K562 treated with DMSO at 1 percent for 4 hours (cell line): ENCODE data around the gene DNASE1L1. TPM values are rescaled to one million over a fixed set of nuclear protein-coding genes. Genes with fewer than 3 reads are reported as not detected.

ENCODE experiments used
- total RNA-seq: library from RNA; unstranded; fragments of 300-600 nt; gene quantifications from 2 replicates; pipeline ENCODE4 v1.2.3, GENCODE V29; 2022; ENCODE audit not compliant: insufficient read depth

The DNASE1L1 gene, protein sequence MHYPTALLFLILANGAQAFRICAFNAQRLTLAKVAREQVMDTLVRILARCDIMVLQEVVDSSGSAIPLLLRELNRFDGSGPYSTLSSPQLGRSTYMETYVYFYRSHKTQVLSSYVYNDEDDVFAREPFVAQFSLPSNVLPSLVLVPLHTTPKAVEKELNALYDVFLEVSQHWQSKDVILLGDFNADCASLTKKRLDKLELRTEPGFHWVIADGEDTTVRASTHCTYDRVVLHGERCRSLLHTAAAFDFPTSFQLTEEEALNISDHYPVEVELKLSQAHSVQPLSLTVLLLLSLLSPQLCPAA
- total RNA-seq, result 18.1 and 21.6 TPM in 2 replicates

DNA sequence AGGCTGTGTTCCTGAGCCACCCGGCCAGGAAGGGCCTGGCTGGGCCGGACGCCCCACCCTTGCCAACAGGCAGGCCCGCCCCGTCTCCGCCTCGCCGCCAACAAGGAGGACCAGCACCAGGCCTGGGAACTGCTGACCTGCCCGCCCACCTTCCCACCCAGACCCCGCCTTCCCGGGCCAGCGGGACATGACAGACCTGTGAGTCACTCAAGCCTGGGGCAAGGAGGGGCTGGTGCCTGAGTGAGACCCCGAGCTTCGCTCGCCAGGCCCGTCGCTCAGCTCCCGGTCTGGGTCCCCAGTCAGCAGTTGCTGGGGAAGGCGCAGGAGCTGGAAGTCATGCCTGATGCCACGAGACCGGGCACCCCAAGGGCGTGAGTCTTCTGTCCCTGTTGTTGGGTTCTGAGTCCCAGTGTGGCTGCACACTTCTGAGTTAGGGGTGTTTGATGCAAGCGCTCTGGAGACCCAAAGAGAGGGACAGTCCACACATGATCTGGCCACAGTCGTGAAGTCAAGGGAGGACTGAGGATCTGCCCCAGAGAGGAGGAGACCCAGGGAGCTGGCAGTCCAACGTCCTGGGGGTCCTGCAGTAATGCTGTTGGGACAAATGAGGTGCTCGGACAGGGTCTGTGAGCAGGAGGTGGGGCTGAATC lies at the start of gene DNASE1L1:
TSS of gene DNASE1L1 (minus strand) at position 33 of the 650 bp plus-strand sequence. CDS start 3,686 bp downstream, outside the sequence.

DNA sequence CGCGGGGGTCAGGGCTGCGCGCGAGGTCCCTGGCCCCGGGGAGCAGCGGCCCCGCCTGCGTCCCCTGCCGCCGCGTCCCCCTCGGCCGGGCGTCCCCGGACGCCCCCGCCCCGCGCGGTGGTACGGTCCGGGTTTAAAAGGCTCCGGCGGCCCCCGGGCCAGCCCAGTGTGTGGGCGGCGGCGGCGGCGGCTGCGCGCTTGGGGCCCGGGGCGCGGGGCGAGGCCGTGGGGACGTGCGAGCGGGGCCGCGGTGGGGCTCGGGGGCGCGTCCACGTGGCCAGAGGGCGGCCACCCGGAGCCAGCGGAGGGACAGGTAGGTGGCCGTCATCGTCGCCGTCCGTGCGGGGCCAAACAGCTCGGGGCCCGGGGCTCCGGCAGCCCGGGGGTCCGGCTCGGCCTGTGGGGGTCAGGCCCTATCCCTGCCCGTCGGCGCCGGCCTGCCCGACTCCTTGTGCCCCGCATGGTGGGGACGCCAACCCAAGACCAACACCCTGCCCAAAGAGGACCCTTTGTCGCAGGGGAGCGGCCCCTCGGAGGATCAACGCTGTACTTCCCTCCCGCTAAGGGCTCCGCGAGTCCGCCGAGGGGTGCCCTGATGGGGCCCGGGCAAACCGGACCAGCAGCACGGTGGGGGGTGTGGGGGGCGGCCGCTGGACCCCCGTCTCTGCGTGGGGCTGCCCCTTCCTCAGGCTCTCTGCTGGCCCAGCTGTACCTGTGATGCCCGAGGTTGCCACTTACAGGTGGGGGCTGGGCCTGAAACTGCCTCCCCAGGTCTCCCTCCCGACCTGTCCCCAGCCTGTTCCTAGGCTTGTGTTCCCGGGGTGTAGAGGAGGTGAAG lies 49.3 kb upstream of the DNASE1L1 start, which contains the start of gene PLXNA3:
TSS of gene PLXNA3 (plus strand) at position 166 of the 838 bp plus-strand sequence. CDS start 1,903 bp downstream, outside the sequence.

DNA sequence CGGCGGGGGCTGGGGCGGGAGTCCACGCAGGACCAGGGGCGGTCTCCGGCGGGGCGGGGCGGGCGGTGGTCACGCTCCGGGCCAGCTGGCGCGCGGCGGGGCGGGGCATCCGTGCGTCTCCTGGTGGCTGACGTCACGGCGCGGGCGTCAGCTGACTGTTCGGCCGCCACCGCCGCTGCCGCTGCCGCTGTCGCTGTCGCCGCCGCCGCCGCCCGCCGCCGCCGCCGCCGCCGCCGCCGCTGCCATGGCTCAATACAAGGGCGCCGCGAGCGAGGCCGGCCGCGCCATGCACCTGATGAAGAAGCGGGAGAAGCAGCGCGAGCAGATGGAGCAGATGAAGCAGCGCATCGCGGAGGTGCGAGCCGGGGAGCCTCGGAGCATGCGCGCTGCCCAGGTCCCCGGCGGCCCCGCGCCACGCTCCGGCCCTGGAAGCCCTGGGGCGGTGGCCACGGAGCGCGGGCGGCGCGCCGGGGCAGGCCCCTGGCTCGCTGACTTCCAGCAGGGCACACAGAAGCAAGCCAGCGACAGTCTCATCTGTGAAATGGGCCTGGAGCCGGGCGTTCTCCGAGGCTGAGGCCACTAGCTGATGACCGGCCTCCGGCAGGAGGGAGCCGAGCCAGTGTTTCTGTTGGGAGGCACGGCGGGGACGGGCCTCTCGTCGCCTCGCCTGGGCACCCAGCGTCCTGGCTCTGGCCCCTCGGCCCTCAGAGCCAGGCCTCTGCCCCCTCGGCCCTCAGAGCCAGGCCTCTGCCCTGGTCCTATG lies 35.1 kb upstream of the DNASE1L1 start, which contains the start of gene FAM50A:
TSS of gene FAM50A (plus strand) at position 150 of the 763 bp plus-strand sequence. CDS start at position 245, 95 bp downstream.

DNA sequence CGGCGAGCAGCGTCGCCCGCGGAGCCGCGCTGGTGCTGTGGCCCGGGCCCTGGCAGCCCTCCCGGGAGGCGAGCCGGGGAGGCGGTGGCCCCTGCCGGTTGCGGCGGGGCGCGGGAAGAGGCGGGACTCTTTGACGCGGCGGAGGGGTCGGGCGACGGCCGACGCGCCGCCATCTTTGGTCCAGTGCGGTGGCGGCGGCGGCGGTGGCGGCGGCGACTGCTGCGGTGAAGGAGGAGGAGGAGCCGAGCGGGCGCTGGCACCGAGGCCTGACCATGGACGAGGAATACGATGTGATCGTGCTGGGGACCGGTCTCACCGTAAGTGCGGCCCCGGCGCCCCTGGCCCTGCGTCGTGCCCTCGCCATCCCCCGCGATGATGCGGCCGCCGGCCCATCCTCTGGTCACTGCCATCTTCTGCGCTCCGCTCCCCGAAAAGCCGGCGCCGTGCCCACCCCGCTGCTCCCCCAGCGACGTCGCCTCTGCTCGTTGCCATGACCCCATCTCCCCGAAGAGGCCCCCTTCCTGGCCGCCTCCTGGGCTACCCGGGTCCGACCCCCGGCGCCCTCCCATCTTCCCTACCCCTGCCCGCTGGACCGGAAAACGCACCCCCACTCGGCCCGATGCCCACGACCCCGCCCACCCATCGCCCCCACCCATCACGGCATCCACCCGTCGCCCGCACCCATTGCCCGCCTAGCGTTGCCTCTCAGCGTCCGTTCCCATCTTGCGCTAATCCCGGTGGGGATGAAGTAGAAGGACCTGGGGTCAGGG lies 28.1 kb upstream of the DNASE1L1 start, which contains the start of gene GDI1:
TSS of gene GDI1 (plus strand) at position 172 of the 770 bp plus-strand sequence. CDS start at position 273, 101 bp downstream.

DNA sequence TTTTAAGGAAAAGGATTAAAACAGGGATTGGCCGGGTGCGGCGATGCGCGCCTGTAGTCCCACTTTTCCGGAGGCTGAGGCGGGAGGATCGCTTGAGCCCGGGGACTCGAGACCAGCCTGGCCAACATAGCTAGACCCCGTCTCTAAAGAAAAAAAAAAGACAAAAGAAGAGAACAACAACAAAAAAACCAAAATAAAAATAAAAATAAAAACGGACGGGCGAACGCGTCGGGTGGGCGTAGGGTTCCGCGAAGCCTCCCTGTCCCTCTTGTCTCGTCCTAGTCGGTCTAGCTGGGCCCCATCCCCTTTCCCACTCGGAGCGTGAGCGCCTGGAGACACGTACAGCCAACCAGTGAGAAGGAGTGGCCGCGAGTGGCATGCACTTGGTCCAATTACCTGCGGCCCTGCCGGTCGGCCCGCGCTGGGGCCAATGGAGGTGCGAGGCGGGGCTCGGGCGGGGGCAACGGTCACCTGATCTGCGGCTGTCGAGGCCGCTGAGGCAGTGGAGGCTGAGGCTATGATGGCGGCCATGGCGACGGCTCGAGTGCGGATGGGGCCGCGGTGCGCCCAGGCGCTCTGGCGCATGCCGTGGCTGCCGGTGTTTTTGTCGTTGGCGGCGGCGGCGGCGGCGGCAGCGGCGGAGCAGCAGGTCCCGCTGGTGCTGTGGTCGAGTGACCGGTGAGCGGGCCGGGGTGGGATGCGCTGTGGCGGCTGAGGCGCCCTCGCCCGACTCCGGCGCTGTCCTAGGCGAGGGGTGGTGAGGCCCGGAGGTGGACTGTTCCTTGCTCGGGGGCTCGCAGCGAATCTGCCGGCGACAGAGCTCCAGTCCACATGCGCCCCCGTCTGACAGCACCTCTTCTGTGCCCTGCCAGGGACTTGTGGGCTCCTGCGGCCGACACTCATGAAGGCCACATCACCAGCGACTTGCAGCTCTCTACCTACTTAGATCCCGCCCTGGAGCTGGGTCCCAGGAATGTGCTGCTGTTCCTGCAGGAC lies 19.4 kb upstream of the DNASE1L1 start, which contains the start of gene ATP6AP1:
TSS of gene ATP6AP1 (plus strand) at position 502 of the 996 bp plus-strand sequence. CDS start at position 518, 16 bp downstream.

DNA sequence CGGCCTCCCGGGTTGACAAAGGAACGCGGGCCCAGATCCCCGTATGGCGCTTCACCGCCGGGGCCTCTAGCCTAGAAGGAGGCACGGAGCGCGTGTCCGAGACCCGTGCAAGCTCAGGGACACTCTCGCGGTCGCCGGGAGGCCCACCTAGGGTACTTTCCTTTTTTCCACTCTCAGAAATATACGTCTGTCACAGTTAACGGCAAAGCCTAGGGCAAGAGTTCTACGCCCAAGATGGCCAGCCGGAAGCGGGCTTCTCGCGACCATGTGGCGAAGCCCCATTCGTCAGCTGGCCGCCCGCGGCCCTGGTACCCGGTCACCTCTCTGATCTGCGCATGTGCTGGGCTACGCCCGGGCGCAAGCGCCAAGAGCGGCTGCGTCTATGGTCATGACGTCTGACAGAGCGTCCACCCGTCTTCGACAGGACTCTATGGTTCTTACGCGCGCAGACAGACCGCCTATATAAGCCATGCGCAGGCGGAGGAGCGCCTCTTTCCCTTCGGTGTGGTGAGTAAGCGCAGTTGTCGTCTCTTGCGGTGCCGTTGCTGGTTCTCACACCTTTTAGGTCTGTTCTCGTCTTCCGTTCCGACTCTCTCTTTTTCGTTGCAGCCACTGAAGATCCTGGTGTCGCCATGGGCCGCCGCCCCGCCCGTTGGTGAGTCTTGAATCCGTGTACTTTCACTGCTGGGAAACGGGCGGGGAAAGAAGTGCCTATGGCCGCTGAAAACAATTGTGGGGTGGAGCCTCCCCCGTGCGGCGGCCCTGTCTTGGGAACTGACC lies 11.0 kb downstream of the DNASE1L1 start, which contains the start of gene RPL10:
TSS of gene RPL10 (plus strand) at position 490 of the 780 bp plus-strand sequence. CDS start at position 633, 143 bp downstream.

DNA sequence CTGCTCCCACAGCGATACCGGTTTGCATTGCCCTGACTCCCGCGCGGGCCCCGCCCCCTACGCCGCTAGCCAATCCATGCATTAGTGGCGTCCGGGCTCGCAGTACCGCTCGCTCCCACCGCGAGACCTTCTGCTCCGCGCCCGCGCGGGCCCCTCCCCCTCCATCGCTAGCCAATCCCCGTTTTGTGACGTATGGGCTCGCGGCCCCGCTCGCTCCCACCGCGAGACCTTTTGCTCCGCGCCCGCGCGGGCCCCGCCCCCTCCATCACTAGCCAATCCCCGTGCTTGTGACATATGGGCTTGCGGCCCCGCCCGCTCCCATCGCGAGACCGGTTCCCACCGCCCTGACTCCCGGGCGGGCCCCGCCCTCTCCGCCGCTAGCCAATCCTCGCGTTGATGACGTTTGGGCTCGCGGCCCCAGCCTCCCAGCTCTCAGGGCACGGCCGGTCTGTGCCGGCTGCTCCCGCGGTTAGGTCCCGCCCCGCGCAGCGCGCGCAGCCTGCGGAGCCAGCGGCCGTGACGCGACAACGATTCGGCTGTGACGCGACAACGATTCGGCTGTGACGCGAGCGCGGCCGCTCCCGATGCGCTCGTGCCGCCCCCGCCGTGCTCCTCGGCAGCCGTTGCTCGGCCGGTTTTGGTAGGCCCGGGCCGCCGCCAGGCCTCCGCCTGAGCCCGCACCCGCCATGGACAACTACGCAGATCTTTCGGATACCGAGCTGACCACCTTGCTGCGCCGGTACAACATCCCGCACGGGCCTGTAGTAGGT lies 30.1 kb downstream of the DNASE1L1 start, which contains the start of gene EMD:
TSS of gene EMD (plus strand) at position 497 of the 770 bp plus-strand sequence. CDS start at position 687, 190 bp downstream.

DNA sequence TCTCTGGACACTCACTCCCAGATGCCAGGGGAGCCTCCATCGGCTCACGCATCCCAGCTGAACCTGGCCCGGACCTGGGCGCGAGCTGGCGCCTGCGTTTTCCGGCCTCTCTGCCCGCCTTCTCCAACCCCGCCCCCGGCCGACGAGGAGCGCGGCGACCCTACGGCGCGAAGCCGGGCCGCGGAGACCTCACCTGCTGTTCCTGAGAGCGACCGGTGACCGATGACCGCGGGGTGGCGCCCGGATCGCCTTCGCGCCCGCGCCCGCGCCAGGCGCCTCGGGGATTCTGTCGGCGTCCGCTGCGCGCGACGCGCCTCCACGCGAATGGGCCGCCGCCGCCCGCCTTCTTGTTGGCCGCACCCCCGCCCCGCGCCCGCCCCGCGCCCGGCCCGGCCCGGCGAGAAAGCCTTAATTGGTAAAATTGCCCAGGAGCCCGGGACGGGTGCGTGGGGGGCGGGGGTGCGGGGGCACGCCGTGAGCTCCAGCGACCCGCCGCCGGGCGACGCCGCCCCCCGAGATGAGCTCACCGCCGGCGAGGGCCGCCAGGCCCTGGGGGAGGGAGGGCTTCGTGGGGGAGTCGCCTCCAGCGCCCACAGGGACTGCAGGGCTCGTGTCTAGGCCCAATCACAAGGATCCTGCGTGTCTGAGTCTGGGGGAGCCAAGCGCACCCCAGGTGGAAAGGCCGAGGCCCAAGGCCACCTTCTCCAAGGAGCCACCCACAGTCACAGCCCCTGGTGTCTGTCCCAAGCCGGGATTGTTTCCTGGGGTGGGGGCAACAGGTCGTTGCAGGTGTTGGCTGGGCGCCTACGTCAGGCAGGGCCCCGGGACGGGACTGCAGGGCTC lies 34.5 kb downstream of the DNASE1L1 start, which contains the start of gene FLNA:
TSS of gene FLNA (minus strand) at position 322 of the 843 bp plus-strand sequence. CDS start 3,389 bp downstream, outside the sequence.

Other genes with a start within 250 kb of the DNASE1L1 start
- gene OPN1MW, start 226.7 kb downstream of the DNASE1L1 start, total RNA-seq, result not detected in 2 replicates
- gene OPN1MW2, start 189.5 kb downstream of the DNASE1L1 start, total RNA-seq, result not detected in 2 replicates
- gene OPN1MW3, start 151.7 kb downstream of the DNASE1L1 start, total RNA-seq, result not detected in 2 replicates
- gene TEX28, start 114.1 kb downstream of the DNASE1L1 start, total RNA-seq, result not detected in 2 replicates
- gene TKTL1, start 113.5 kb downstream of the DNASE1L1 start, total RNA-seq, result 1.2 and 2.2 TPM in 2 replicates
- gene FLNA, start 34.6 kb downstream of the DNASE1L1 start, total RNA-seq, result 626 and 661 TPM in 2 replicates
- 102 and 119 TPM in 2 replicates for gene EMD, start 30.0 kb downstream of the DNASE1L1 start, total RNA-seq
- gene RPL10, start 10.9 kb downstream of the DNASE1L1 start, total RNA-seq, result 14,280 and 14,407 TPM in 2 replicates
- 35.2 and 47.4 TPM in 2 replicates for gene TAFAZZIN, start 2.3 kb upstream of the DNASE1L1 start, total RNA-seq
- gene ATP6AP1, start 19.4 kb upstream of the DNASE1L1 start, total RNA-seq, result 230 and 231 TPM in 2 replicates
- gene GDI1, start 27.9 kb upstream of the DNASE1L1 start, total RNA-seq, result 99.3 and 105 TPM in 2 replicates
- gene FAM50A, start 34.9 kb upstream of the DNASE1L1 start, total RNA-seq, result 149 and 188 TPM in 2 replicates
- 7.5 and 12.5 TPM in 2 replicates for gene PLXNA3, start 49.0 kb upstream of the DNASE1L1 start, total RNA-seq
- 170 and 180 TPM in 2 replicates for gene LAGE3, start 70.0 kb upstream of the DNASE1L1 start, total RNA-seq
- 69.7 and 80.5 TPM in 2 replicates for gene UBL4A, start 77.4 kb upstream of the DNASE1L1 start, total RNA-seq
- gene SLC10A3, start 81.4 kb upstream of the DNASE1L1 start, total RNA-seq, result 47.8 and 56.8 TPM in 2 replicates
- gene FAM3A, start 107.0 kb upstream of the DNASE1L1 start, total RNA-seq, result 84.1 and 87.0 TPM in 2 replicates
- 233 and 273 TPM in 2 replicates for gene G6PD, start 137.6 kb upstream of the DNASE1L1 start, total RNA-seq
- 38.5 and 40.3 TPM in 2 replicates for gene IKBKG, start 138.4 kb upstream of the DNASE1L1 start, total RNA-seq
- not detected in 2 replicates for gene CTAG1A, start 175.9 kb upstream of the DNASE1L1 start, total RNA-seq
- not detected in 2 replicates for gene CTAG1B, start 210.0 kb upstream of the DNASE1L1 start, total RNA-seq
- 30.2 and 37.9 TPM in 2 replicates for gene CTAG2, start 244.3 kb upstream of the DNASE1L1 start, total RNA-seq